Right lobe of liver (tissue), 4 donors: ENCODE data around the gene IGF2R.

ENCODE experiments used
- POLR2A ChIP-seq: fragments of 450-650 bp; IDR thresholded peaks from one replicate; pipeline ENCODE4 v1.6.1; 2017; ENCODE audit warnings: antibody characterized with exemption, mild to moderate bottlenecking
- TF ChIP-seq, protein P1 (sequence below), 4 donors: fragments of 200-600 bp in 3 of 4; fragments of 450-650 bp in 1 of 4; IDR thresholded peaks; one replicate each; pipeline versions ENCODE4 v1.5.1 to v1.8.0; 2016 to 2022; ENCODE audit warnings: antibody characterized with exemption in 4 of 4, mild to moderate bottlenecking in 2 of 4
- donor health status: DM: no; HTN: no; CAD: no.
- donor health status: DM: no; HTN: no; CAD: no.
- donor health status: DM: no; HTN: yes; CAD: no.

GRCh38 chr6:160054271-160054670, 85.4 kb downstream of the IGF2R start:
- TF ChIP-seq, protein P1, sequence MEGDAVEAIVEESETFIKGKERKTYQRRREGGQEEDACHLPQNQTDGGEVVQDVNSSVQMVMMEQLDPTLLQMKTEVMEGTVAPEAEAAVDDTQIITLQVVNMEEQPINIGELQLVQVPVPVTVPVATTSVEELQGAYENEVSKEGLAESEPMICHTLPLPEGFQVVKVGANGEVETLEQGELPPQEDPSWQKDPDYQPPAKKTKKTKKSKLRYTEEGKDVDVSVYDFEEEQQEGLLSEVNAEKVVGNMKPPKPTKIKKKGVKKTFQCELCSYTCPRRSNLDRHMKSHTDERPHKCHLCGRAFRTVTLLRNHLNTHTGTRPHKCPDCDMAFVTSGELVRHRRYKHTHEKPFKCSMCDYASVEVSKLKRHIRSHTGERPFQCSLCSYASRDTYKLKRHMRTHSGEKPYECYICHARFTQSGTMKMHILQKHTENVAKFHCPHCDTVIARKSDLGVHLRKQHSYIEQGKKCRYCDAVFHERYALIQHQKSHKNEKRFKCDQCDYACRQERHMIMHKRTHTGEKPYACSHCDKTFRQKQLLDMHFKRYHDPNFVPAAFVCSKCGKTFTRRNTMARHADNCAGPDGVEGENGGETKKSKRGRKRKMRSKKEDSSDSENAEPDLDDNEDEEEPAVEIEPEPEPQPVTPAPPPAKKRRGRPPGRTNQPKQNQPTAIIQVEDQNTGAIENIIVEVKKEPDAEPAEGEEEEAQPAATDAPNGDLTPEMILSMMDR (IDR thresholded peaks at IDR 0.05): no peak
- TF ChIP-seq POLR2A: no peak
